K562 (cell line): Measurements from ENCODE around the gene RHEX. TPM values are rescaled to one million over a fixed set of nuclear protein-coding genes. Genes with fewer than 3 reads are reported as not detected.

Experiments used
- ATAC-seq: fragments of 200-7000 bp; cut with Tn5 transposase; 3 replicates; pipeline ENCODE4 v1.9.1; 2020; ENCODE audit warnings: moderate library complexity
- BruUV-seq: library from RNA; stranded (reverse); fragments of 400-500 nt; replicated peaks from 2 replicates; lab custom pipeline; 2021; lab: Mats Ljungman, UMichigan
- CTCF ChIA-PET: fragments of 300-600 bp; formaldehyde crosslinking; extraction: SDS; loops from one replicate; lab custom pipeline; 2021; ENCODE audit warnings: low intra/inter-chr PET ratio; lab: Yijun Ruan, JAX
- POLR2A ChIA-PET: fragments of 300-600, 350-650 bp; sonication (Branson Sonifier 250); formaldehyde crosslinking; extraction: SDS; loops from one replicate; lab custom pipeline; 2021; ENCODE audit warnings: antibody characterized with exemption, inconsistent platforms; lab: Yijun Ruan, JAX
- DNase-seq, 4 experiments: peaks; one replicate each; pipeline versions ENCODE4 v3.0.0 to v3.0.0-alpha.2; 2011 to 2018; ENCODE audit warnings: low spot score in 3 of 4, mixed read lengths in 3 of 4; ENCODE audit errors: extremely low read depth in 1 of 4
- FAIRE-seq: peaks from 2 replicates; lab custom pipeline; 2011; peaks lifted over from hg19 to GRCh38; lab: Jason Lieb, UNC
- H2AFZ ChIP-seq: 2 replicates; pipeline ENCODE4 v1.6.0; 2011; ENCODE audit warnings: low read depth, low read length, control low read depth, inconsistent platforms
- H3K27ac ChIP-seq: fragments of 200-600 bp; 3 replicates; pipeline ENCODE4 v1.8.0; 2011; ENCODE audit warnings: low read depth, mild to moderate bottlenecking, control low read depth, inconsistent platforms, low read length, moderate library complexity, mixed read lengths; ENCODE audit errors: extremely low read depth
- H3K27me3 ChIP-seq, 2 experiments: fragments of 300-600 bp in 1 of 2; 2 replicates in 1 of 2; 3 replicates in 1 of 2; pipeline versions ENCODE4 v1.6.0 to v1.8.0; 2011; ENCODE audit warnings: inconsistent platforms in 2 of 2, low read length in 2 of 2, mild to moderate bottlenecking in 1 of 2, mixed read lengths in 1 of 2, moderate library complexity in 1 of 2; ENCODE audit not compliant: control insufficient read depth in 2 of 2, insufficient read depth in 2 of 2
- H3K36me3 ChIP-seq: fragments of 300-600 bp; 3 replicates; pipeline ENCODE4 v1.8.0; 2011; ENCODE audit warnings: mild to moderate bottlenecking, low read length, inconsistent platforms; ENCODE audit not compliant: control insufficient read depth, insufficient read depth
- H3K4me1 ChIP-seq, 2 experiments: fragments of 200-600 bp in 1 of 2; replicated peaks in 1 of 2; 2 replicates in 1 of 2; 3 replicates in 1 of 2; pipeline versions ENCODE4 v1.5.1 to v1.8.0; 2011; ENCODE audit warnings: inconsistent platforms in 2 of 2, low read length in 2 of 2, mild to moderate bottlenecking in 1 of 2, mixed read lengths in 1 of 2, moderate library complexity in 1 of 2; ENCODE audit not compliant: control insufficient read depth in 2 of 2, insufficient read depth in 2 of 2
- H3K4me2 ChIP-seq: 2 replicates; pipeline ENCODE4 v1.6.1; 2011; ENCODE audit warnings: low read length, control low read depth, inconsistent platforms, mixed read lengths; ENCODE audit not compliant: insufficient read depth
- H3K4me3 ChIP-seq: fragments of 200-600 bp; sonication (generic), shearing (Covaris generic); 2 replicates; pipeline ENCODE4 v1.5.1; 2016; ENCODE audit warnings: control low read depth, inconsistent platforms
- H3K79me2 ChIP-seq: fragments of 200-600 bp; 3 replicates; pipeline ENCODE4 v1.8.0; 2011; ENCODE audit warnings: low read length, inconsistent platforms; ENCODE audit not compliant: control insufficient read depth, insufficient read depth
- H3K9ac ChIP-seq, 2 experiments: 2 replicates each; pipeline versions ENCODE4 v1.6.0 to v1.6.1; 2011; ENCODE audit warnings: low read depth in 2 of 2, low read length in 2 of 2, control low read depth in 1 of 2, inconsistent platforms in 1 of 2, mild to moderate bottlenecking in 1 of 2, mixed read lengths in 1 of 2; ENCODE audit not compliant: insufficient read depth in 1 of 2
- H3K9me1 ChIP-seq: one replicate; pipeline ENCODE4 v1.6.0; 2011; ENCODE audit warnings: inconsistent platforms, mild to moderate bottlenecking, low read length, moderate library complexity; ENCODE audit not compliant: control insufficient read depth, insufficient read depth
- H3K9me3 ChIP-seq: replicated peaks from 2 replicates; pipeline ENCODE4 v1.5.1; 2011; ENCODE audit warnings: low read depth, low read length, inconsistent platforms; ENCODE audit not compliant: control insufficient read depth, insufficient read depth
- H4K20me1 ChIP-seq: replicated peaks from 2 replicates; pipeline ENCODE4 v1.6.1; 2011; ENCODE audit warnings: low read length, inconsistent platforms, mixed read lengths; ENCODE audit not compliant: control insufficient read depth, insufficient read depth
- COPS2 ChIP-seq: fragments of 450-650 bp; conservative IDR thresholded peaks from 2 replicates; pipeline ENCODE4 v1.6.1; 2016; ENCODE audit warnings: mild to moderate bottlenecking, moderate library complexity
- EZH2 ChIP-seq: IDR thresholded peaks from 2 replicates; pipeline ENCODE4 v1.6.1; 2012; ENCODE audit warnings: low read depth, mild to moderate bottlenecking, inconsistent platforms, low read length, borderline replicate concordance
- MYC ChIP-seq, 2 experiments: fragments of 250-450 bp in 1 of 2; sonication (Bioruptor Pico) in 1 of 2; IDR thresholded peaks; 2 replicates each; pipeline versions ENCODE4 v1.5.1 to v1.6.1; 2012 to 2021; ENCODE audit warnings: low read depth in 2 of 2, borderline replicate concordance in 1 of 2, improper control_type of control experiment in 1 of 2, low read length in 1 of 2, mild to moderate bottlenecking in 1 of 2, moderate library complexity in 1 of 2
- PHTF2 ChIP-seq: fragments of 250-450 bp; sonication (Bioruptor Pico); IDR thresholded peaks from 2 replicates; pipeline ENCODE4 v1.5.0; 2021; ENCODE audit warnings: mild to moderate bottlenecking
- ZNF134 ChIP-seq: fragments of 250-450 bp; sonication (Bioruptor Pico); conservative IDR thresholded peaks from 2 replicates; pipeline ENCODE4 v1.4.0; 2020
- ZNF318 ChIP-seq, 2 experiments: fragments of 450-650 bp; IDR thresholded peaks; 2 replicates each; pipeline ENCODE4 v1.6.1; 2016; ENCODE audit warnings: mild to moderate bottlenecking in 2 of 2, borderline replicate concordance in 1 of 2, low read depth in 1 of 2, moderate library complexity in 1 of 2
- ZNF584 ChIP-seq: fragments of 200-800 bp; sonication (Bioruptor generic); IDR thresholded peaks from 2 replicates; pipeline ENCODE4 v1.6.1; 2016; ENCODE audit warnings: low read depth, mild to moderate bottlenecking, missing genetic modification characterization, missing compliant biosample characterization
- WGBS: fragments of 100-300 bp; shearing (Covaris generic); methylation state at CpG from one replicate; pipeline ENCODE4 v1.1.6; 2016; ENCODE audit warnings: low coverage, mixed read lengths; ENCODE audit not compliant: insufficient coverage; ENCODE audit errors: missing lambda C conversion rate; 5-methylcytosine and 5-hydroxymethylcytosine counted together
- in situ Hi-C: fragments of 300-500 bp; cut with MboI; formaldehyde crosslinking; loops from 4 replicates; pipeline ENCODE4 v1.15.0; 2018; ENCODE audit warnings: inconsistent platforms, mixed read lengths
- intact Hi-C: fragments of 100-400 bp; cut with micrococcal nuclease; formaldehyde crosslinking; loops from 2 replicates; pipeline ENCODE4 v1.14.2; 2022
- polyA plus RNA-seq, 8 experiments: library from polyadenylated mRNA; depleted of rRNA in 4 of 8; stranded (reverse) in 5 of 8; unstranded in 3 of 8; fragments of >200 nt; fragmentation: Nextera tagmentation in 2 of 8; fragmentation: Illumina TruSeq in 1 of 8; extraction: Ambion mirVana in 2 of 8; extraction: Trizol in 1 of 8; gene quantifications; 2 replicates each; pipeline versions ENCODE4 v1.2.1 to v1.2.3, GENCODE V29; 2011 to 2014; ENCODE audit warnings: inconsistent platforms in 1 of 8, missing spikeins in 1 of 8
- total RNA-seq, 7 experiments: library from RNA; depleted of rRNA in 6 of 7; stranded (reverse); fragments of >200 nt in 6 of 7; fragmentation: Illumina TruSeq in 2 of 7; extraction: Trizol in 2 of 7; gene quantifications; 2 replicates each; pipeline versions ENCODE4 v1.2.1 to v1.2.3, GENCODE V29; 2011 to 2021; ENCODE audit warnings: low replicate concordance in 1 of 7

RHEX gene
- total and polyA plus RNA-seq, 9 of the 15 experiments (the other 6 are each of a cell fraction or from before 2014, with no cell fraction given): not detected

- no TSS peak for BruUV-seq
- Histone ChIP-seq H2AFZ (no peak overlapping the region), H3K4me3 (no peak overlapping the region), H3K9ac (0 out of 4 replicates have a peak overlapping the region, but pooled peaks of 1 of the 2 experiments have one; percentile 7), H3K36me3 (no peaks in the 10 kb centered on the region), H3K9me1 (no peaks in the 10 kb centered on the region), H3K79me2 (no peaks in the 10 kb centered on the region), H4K20me1 (peaks cover 3% of the 10 kb centered on the region; the same call in 1 of the 2 replicates), H3K4me2 (no peak overlapping the region), H3K27me3 (peaks cover 43 to 59% of the 10 kb centered on the region in 2 experiments), H3K9me3 (no peaks in the 10 kb centered on the region), H3K27ac (no peak overlapping the region), H3K4me1 (peaks cover 5 to 15% of the 10 kb centered on the region in 2 experiments; a peak in 3 of 5 replicates)
- ChIA-PET POLR2A (interaction anchor here (0.6 to 1.4 kb wide), 2 partner anchors 10 to 17 kb away, joined by 3 to 10 read pairs; no protein-coding TSS in a partner anchor), CTCF (no interaction called here)
- ATAC-seq (no peak), FAIRE-seq (no peak), DNase-seq (no peak)
- in situ Hi-C loops (no loop called here), intact Hi-C loops (no loop called here)
- TF ChIP-seq ZNF134 (CRISPR knock-in tag): no peak
- no peak for TF ChIP-seq PHTF2 (CRISPR knock-in tag)
- no peak for TF ChIP-seq ZNF318 (IDR thresholded peaks at IDR 0.05; ENCODE audit: borderline replicate concordance in 1 of 2, low read depth in 1 of 2)
- TF ChIP-seq MYC (IDR thresholded peaks at IDR 0.05; ENCODE audit: low read depth, low read length): no peak
- no peak for TF ChIP-seq MYC (CRISPR knock-in tag; IDR thresholded peaks at IDR 0.05; ENCODE audit: borderline replicate concordance, low read depth)
- TF ChIP-seq ZNF584 (CRISPR knock-in tag): no peak
- 0 out of 2 replicates have a peak, but pooled peaks have one; percentile 25 for TF ChIP-seq EZH2
- TF ChIP-seq COPS2: no peak
- WGBS: 6% methylated on average over 25 of the region's 25 CpGs
These were observed 63.4 kb downstream of the RHEX start for GRCh38 chr1:206116191-206116872.
